OCI-LY3 (cell line): ENCODE measurements around the gene NVL.

Experiments used
- H2AFZ ChIP-seq: fragments of 200-600, 300-600 bp; shearing (Covaris generic); 2 replicates; pipeline ENCODE4 v1.6.0; 2014; ENCODE audit warnings: antibody characterized with exemption, low read depth, low read length
- H3K27ac ChIP-seq: fragments of 200-600, 300-600 bp; sonication (generic); 2 replicates; pipeline ENCODE4 v1.5.1; 2014; ENCODE audit warnings: mild to moderate bottlenecking, low read length, moderate library complexity, mixed read lengths
- H3K27me3 ChIP-seq: fragments of 200-600, 300-600 bp; sonication (generic); 2 replicates; pipeline ENCODE4 v1.6.1; 2014; ENCODE audit warnings: low read depth, low read length, mixed read lengths
- H3K36me3 ChIP-seq: fragments of 200-600, 300-600 bp; sonication (generic); replicated peaks from 2 replicates; pipeline ENCODE3; 2014; ENCODE audit warnings: low read depth, low read length, mixed read lengths
- H3K4me1 ChIP-seq: fragments of 300-600, 200-600 bp; sonication (generic); 2 replicates; pipeline ENCODE4 v1.6.1; 2014; ENCODE audit warnings: low read length, mixed read lengths
- H3K4me2 ChIP-seq: fragments of 200-600, 300-600 bp; sonication (generic); 2 replicates; pipeline ENCODE4 v1.6.1; 2014; ENCODE audit warnings: low read length, mixed read lengths
- H3K4me3 ChIP-seq: fragments of 300-600, 200-600 bp; sonication (generic); 2 replicates; pipeline ENCODE4 v1.5.1; 2014; ENCODE audit warnings: antibody characterized with exemption, mild to moderate bottlenecking, low read length, moderate library complexity
- H3K79me2 ChIP-seq: fragments of 300-600, 200-600 bp; shearing (Covaris generic); 2 replicates; pipeline ENCODE4 v1.6.1; 2014; ENCODE audit warnings: mild to moderate bottlenecking, low read length, mixed read lengths
- H3K9ac ChIP-seq: fragments of 300-600, 200-600 bp; shearing (Covaris generic); 2 replicates; pipeline ENCODE4 v1.6.0; 2014; ENCODE audit warnings: mild to moderate bottlenecking, low read length, moderate library complexity
- H3K9me3 ChIP-seq: fragments of 200-600, 300-600 bp; shearing (Covaris generic); 2 replicates; pipeline ENCODE4 v1.6.1; 2014; ENCODE audit warnings: low read length, mixed read lengths; ENCODE audit not compliant: insufficient read depth
- H4K20me1 ChIP-seq: fragments of 200-600, 300-600 bp; sonication (generic); 2 replicates; pipeline ENCODE4 v1.6.1; 2016; ENCODE audit warnings: low read length, mixed read lengths; ENCODE audit not compliant: insufficient read depth
- CTCF ChIP-seq: fragments of 200-600, 300-600 bp; sonication (generic); IDR thresholded peaks from 2 replicates; pipeline ENCODE4 v1.5.1; 2014; ENCODE audit warnings: antibody characterized with exemption, low read length, low read depth
- EZH2phosphoT487 ChIP-seq: fragments of 200-600 bp; shearing (Covaris generic); IDR thresholded peaks from 2 replicates; pipeline ENCODE4 v1.6.1; 2018; ENCODE audit warnings: antibody characterized with exemption, mixed run types, low read depth

NVL gene

GRCh38 chr1:224274970-224275626, 54.9 kb downstream of the NVL start:
- Histone ChIP-seq H3K4me3 (no peak overlapping the region), H3K27ac (no peak overlapping the region), H3K9ac (no peak overlapping the region), H3K4me1 (no peaks in the 10 kb centered on the region), H4K20me1 (no peaks in the 10 kb centered on the region), H3K9me3 (no peaks in the 10 kb centered on the region), H2AFZ (no peak overlapping the region), H3K27me3 (no peaks in the 10 kb centered on the region), H3K36me3 (peaks cover 14% of the 10 kb centered on the region), H3K4me2 (no peak overlapping the region), H3K79me2 (no peaks in the 10 kb centered on the region)
- TF ChIP-seq EZH2phosphoT487 (no peak), CTCF (no peak)

DNA sequence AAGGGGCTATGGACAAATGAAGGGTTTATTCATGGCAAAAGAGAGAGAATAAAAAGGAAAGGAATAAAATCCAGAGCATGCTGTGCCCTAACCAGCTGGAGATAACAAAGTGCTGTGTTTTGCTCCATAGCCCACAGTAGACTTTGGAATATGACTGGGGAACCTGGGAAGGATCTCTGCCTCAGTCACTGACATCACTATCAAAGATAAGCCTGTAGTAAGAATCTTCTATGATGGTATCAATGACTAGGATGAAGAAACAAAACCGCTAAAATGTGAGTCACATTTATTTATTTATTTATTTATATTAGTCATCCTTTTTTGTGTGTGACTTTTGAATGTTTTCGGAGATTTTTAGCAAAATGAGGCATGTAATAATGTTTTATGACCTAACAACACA, 56.3 kb downstream of the NVL start:
- no peak overlapping the region for H2AFZ ChIP-seq
- H3K4me2 ChIP-seq: no peak overlapping the region
- no peaks in the 10 kb centered on the region for H3K27me3 ChIP-seq
- H3K9ac ChIP-seq: no peak overlapping the region
- no peaks in the 10 kb centered on the region for H3K4me1 ChIP-seq
- TF ChIP-seq CTCF: no peak
- no peak for TF ChIP-seq EZH2phosphoT487
- H3K79me2 ChIP-seq: no peaks in the 10 kb centered on the region
- peaks cover 17% of the 10 kb centered on the region for H3K36me3 ChIP-seq
- H4K20me1 ChIP-seq: no peaks in the 10 kb centered on the region
- no peak overlapping the region for H3K27ac ChIP-seq
- no peak overlapping the region for H3K4me3 ChIP-seq
- H3K9me3 ChIP-seq: no peaks in the 10 kb centered on the region

GRCh38 chr1:224271106-224271505, 58.9 kb downstream of the NVL start:
- Histone ChIP-seq H4K20me1 (no peaks in the 10 kb centered on the region), H3K27ac (no peak overlapping the region), H3K9ac (no peak overlapping the region), H3K4me3 (no peak overlapping the region), H3K79me2 (no peaks in the 10 kb centered on the region), H3K36me3 (peaks cover 18% of the 10 kb centered on the region), H3K27me3 (no peaks in the 10 kb centered on the region), H3K9me3 (no peaks in the 10 kb centered on the region), H3K4me1 (no peaks in the 10 kb centered on the region), H2AFZ (no peak overlapping the region), H3K4me2 (no peak overlapping the region)
- TF ChIP-seq CTCF (no peak), EZH2phosphoT487 (no peak)

DNA sequence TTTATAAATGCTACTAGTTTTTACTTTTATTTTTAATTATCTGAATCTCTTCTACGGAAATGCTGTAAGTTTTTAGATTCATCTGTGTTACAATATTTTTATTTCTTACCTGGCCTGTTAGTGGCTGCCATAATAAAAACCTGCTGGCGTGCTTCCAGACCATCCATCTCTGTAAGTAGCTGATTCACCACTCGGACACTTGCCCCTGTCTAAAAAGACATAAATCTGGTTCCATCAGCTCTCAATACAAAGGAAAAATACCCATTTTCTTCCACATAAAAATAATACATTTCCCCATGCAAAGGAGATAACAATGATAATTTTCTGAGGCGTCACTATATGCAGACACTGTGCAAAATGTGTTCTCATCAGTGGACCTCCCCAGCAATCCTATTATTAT, 62.0 kb downstream of the NVL start:
- no peaks in the 10 kb centered on the region for H3K27me3 ChIP-seq
- no peak for TF ChIP-seq CTCF
- TF ChIP-seq EZH2phosphoT487: no peak
- H3K4me1 ChIP-seq: no peaks in the 10 kb centered on the region
- H3K36me3 ChIP-seq: peaks cover 13% of the 10 kb centered on the region
- no peaks in the 10 kb centered on the region for H3K9me3 ChIP-seq
- H2AFZ ChIP-seq: no peak overlapping the region
- H3K27ac ChIP-seq: no peak overlapping the region
- H3K4me2 ChIP-seq: no peak overlapping the region
- H4K20me1 ChIP-seq: no peaks in the 10 kb centered on the region
- H3K79me2 ChIP-seq: no peaks in the 10 kb centered on the region
- H3K9ac ChIP-seq: no peak overlapping the region
- H3K4me3 ChIP-seq: no peak overlapping the region
